Subcutaneous preadipocyte (primary cell): ENCODE data around the gene STARD7. TPM values are rescaled to one million over a fixed set of nuclear protein-coding genes. Genes with fewer than 3 reads are reported as not detected.

ENCODE experiments used
- total RNA-seq: library from RNA; depleted of rRNA; stranded (reverse); fragments of >200 nt; gene quantifications from 2 replicates; pipeline ENCODE4 v1.2.3, GENCODE V29; 2012

The STARD7 gene, protein sequence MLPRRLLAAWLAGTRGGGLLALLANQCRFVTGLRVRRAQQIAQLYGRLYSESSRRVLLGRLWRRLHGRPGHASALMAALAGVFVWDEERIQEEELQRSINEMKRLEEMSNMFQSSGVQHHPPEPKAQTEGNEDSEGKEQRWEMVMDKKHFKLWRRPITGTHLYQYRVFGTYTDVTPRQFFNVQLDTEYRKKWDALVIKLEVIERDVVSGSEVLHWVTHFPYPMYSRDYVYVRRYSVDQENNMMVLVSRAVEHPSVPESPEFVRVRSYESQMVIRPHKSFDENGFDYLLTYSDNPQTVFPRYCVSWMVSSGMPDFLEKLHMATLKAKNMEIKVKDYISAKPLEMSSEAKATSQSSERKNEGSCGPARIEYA
- total RNA-seq: 143 and 186 TPM in 2 replicates

GRCh38 chr2:96208143-96209010 is at the start of gene STARD7:
TSS of gene STARD7 (minus strand) at chr2:96208827. CDS start at chr2:96208434, 393 bp downstream.

DNA sequence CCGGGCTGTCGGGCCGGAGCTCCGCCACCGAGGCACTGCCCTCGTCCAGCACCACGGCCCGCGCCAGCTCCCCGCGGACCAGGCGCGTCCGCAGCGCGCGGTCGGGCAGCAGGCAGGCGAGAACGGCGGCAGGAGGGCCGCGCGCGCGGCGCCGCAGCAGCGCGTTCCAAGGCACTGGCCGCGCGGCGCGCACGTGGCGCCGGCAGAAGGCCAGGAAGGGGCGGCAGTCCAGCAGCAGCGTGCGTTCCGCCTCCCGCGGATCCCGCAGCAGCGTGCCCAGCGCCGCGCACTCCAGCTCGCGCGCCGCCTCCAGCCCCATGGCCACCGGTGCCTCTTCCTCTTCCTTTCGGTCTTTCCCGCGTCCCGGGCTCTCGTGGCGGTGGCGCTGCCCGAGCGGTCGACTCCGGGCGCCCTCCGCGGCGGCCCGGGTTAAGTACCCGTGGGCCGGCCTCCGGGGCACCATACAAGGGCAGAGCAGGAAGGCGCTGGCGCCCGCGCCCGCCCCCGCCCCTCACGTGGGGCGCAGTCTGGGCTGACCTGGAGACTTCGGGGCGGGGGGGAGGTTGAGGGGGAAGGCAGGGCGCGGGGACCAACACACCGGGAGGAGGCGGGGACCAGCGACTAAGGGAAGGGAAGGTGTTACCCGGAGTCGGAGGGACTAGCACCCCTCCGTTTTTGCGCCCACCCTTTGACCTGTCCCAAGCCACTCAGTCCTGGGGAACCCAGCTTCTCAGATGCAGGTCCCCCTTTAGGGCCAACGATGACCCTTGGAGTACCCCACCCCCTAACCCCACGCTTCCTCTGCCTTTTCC is 63.4 kb downstream of the STARD7 start, which contains the start of gene DUSP2:
Gene DUSP2, minus strand, starts transcription at position 405 of the 812 bp plus-strand sequence. Its CDS starts 86 bp downstream, at position 319.

DNA sequence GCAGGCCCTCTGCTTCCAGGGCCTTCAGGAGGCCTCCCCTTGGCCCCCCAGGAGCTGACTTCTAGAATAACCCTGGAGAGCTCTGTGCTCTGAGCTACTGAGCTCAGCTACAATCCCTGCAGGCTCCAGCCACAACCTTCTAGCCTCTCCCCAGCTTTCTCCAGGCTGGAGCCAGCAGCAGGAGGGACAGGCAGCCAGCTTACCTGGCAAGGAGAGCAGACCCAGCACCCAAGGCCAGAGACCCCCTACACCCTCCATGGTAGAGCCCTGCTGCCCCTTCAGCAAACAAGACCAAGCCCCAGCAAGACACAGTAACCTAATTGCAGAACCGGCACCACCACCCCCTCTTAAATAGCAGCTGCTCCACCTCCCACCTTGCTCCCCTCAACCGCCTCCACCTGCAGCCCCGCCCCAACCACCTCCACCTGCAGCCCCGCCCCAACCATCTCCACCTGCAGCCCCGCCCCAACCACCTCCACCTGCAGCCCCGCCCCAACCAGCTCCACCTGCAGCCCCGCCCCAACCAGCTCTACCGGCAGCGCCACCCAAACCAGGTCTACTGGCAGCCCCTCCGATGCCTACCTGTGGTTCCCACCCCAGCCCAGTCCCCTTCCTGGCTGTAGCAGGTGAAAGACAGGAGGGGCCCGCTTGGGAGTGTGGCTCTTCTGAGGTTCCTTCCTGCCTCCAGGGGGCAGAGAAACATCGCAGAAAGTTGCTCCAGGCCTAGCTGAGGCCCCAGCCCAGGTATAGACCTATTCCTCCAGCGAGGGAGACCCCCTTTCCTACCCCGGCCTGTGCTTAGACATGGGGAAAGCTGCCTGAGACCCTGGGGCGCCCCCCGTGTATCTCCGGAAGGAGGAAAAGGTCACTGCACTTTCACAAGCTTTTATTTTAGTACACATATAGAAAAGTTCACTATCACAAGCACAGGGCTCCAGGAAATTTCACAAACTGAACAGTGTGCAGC is 70.2 kb downstream of the STARD7 start, which contains the start of gene ASTL:
Gene ASTL, minus strand, starts transcription at position 324 of the 967 bp plus-strand sequence. Its CDS starts 66 bp downstream, at position 258.

Other genes with a start within 250 kb of the STARD7 start
- gene ANKRD36C, start 217.0 kb downstream of the STARD7 start, total RNA-seq: 35.6 and 60.6 TPM in 2 replicates
- 12.5 and 21.7 TPM in 2 replicates for gene GPAT2, start 173.9 kb downstream of the STARD7 start, total RNA-seq
- not detected in 2 replicates for gene ADRA2B, start 92.3 kb downstream of the STARD7 start, total RNA-seq
- not detected in 2 replicates for gene ASTL, start 70.3 kb downstream of the STARD7 start, total RNA-seq
- gene DUSP2, start 63.4 kb downstream of the STARD7 start, total RNA-seq: 0.37 and 0.78 TPM in 2 replicates
- gene TMEM127, start 57.2 kb upstream of the STARD7 start, total RNA-seq: 19.5 and 22.7 TPM in 2 replicates
- 112 TPM in 2 replicates for gene CIAO1, start 57.4 kb upstream of the STARD7 start, total RNA-seq
- 37.1 and 47.3 TPM in 2 replicates for gene SNRNP200, start 96.7 kb upstream of the STARD7 start, total RNA-seq
- gene ITPRIPL1, start 116.5 kb upstream of the STARD7 start, total RNA-seq: 1.8 and 2.3 TPM in 2 replicates
- 12.1 and 22.3 TPM in 2 replicates for gene NCAPH, start 126.9 kb upstream of the STARD7 start, total RNA-seq